ENCODE results near the gene AHRR. TPM values are rescaled to one million over a fixed set of nuclear protein-coding genes. Genes with fewer than 3 reads are reported as not detected.

Gene AHRR
- total RNA-seq, 2 experiments from 2014 or later = 20.1 to 20.7 TPM

DNA sequence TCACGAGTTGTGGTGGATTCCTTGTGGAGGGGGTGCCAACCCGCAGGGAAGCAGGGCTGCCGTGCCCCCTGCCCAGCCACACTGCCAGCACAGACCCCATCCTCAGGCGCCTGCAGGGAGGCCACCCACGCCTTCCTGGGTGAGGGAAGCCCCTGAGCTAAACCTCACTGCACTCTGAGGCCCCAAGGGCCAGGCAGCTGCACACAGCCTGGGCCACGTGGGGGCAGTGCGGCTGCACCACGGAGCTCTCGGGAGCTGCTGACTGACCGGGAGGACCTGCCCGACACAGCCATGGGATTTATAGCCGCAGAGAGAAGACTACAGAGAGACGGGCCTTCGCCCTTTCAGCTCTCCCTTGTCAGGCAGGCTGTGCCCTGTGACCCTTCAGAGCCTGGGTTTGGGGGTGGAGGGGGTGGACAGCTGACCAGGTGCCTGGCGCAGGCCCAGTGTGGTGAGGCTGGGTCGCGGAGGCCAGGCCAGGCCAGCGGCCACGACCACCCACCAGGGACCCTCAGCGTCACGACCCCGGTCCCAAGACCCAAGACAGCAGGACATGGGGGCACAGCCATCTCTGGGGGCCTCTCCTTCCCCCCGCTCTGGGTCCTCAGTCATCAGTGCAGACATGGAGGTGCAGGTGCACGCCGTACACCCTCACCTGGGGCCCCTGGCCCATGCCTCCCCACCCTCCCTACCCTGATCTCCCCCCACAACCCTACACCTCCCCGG is 4.3 kb upstream of the AHRR start:
- CTCF ChIA-PET = interaction anchor here (1.2 to 1.8 kb wide), 6 partner anchors 104 to 130 kb away, joined by 3 to 12 read pairs (median 7); partner anchors contain the start of gene EXOC3
- POLR2A ChIA-PET = no interaction called here

DNA sequence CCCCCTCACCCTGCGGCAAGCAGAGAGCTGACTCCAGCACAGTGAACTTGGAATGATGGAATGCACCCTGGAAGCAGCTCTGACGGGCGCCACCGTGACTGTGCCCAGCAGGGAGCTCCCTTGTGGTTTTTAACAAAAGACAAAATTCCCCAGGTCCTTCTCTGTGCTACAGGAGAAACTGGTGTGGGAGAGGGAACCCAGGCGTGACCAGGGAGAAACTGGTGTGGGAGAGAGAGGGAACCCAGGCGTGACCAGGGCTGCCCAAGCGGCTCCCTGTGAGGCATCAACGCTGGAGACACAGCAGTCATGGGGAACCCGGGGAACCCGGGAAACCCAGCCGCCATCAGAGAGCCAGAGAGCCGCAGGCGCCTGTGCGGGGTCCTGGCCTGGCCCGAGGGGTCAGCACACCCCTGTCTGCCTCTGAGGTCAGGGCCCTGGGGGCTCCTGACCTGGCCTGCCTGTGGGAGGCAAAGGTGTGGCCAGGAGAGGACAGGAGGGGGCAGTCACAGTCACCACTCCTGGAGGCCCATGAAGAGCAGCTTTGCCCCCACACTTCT is 3.1 kb upstream of the AHRR start:
- ChIA-PET CTCF (interaction anchor here (0.7 to 1.0 kb wide), 2 partner anchors 114 to 127 kb away, joined by 3 read pairs; no protein-coding TSS in a partner anchor), POLR2A (no interaction called here)

- POLR2A ChIA-PET = no interaction called here
- CTCF ChIA-PET = interaction anchor here (1.0 to 1.3 kb wide), 2 partner anchors 50 to 113 kb away, joined by 3 to 4 read pairs; no protein-coding TSS in a partner anchor
These were observed 2.4 kb upstream of the AHRR start for GRCh38 chr5:318931-319601.

- POLR2A ChIA-PET = interaction anchor here (1.2 kb wide), 1 partner anchor 153 kb away, joined by 6 read pairs; no protein-coding TSS in a partner anchor
- CTCF ChIA-PET = interaction anchor here (0.7 to 1.5 kb wide), 5 partner anchors 13 to 112 kb away, joined by 3 to 6 read pairs (median 3); no protein-coding TSS in a partner anchor
These were observed 837 bp upstream of the AHRR start for GRCh38 chr5:320524-321229.

DNA sequence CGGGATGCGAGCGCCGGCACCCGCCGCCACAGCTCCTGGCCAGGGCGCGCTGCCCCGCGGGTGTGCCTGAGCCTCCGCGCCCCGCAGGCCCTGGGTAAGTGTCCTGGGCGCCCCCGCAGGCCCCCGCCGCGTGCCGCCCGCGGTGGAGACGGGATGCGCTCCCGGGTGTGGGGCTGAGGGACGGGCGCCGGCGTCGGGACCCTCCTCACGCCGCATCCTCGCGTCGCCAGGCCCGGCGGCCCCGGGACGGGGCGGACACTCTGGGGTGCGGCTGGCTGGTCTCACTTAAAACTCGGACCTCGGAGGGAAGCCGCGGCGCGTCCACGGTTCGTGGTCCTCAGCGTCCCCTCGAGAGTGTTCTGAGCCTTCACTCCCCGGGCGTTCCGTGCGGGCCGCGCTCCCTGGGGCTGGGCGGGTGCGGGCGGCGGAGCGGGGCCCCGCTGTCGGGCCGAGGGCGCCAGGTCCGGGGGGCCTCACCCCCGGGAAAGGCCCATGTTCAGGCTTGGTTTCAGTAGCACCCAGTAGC is 275 bp downstream of the AHRR start:
- CTCF ChIA-PET = interaction anchor here (0.7 to 1.5 kb wide), 3 partner anchors 11 to 109 kb away, joined by 3 to 6 read pairs (median 5); no protein-coding TSS in a partner anchor
- POLR2A ChIA-PET = interaction anchor here (1.2 kb wide), 1 partner anchor 152 kb away, joined by 6 read pairs; no protein-coding TSS in a partner anchor

DNA sequence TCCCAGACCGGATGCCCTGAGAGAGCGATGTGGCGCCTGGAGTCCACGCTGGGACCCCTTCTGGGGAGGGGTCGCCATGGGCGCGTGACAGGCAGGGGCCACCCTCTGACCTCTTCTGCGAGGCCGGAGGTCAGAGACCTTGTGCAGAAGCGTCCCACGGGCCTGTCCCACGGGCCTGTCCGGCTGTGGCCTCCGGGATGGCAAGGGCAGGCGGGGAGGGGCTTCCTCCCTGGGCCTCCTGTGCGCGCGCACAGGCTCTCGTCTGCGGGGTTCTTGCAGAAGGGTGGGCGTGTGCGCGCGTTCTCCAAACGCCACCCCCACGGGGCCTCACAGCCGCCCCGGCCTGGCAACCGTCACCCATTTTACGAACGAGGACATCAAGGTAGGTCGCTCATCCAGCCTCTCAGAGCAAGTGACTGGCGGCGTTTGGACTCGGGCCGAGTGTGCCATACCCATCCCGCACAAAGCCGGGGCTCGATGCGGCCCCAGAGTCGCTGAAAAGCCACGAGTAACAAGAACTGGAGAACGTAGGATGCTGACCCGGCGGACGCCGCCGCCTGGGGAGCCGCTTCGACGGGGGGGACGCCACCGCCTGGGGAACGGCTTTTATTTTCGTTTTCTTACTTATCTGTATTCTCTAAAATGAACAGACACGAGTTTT is 897 bp downstream of the AHRR start:
- ChIA-PET POLR2A (no interaction called here), CTCF (no interaction called here)

- ChIA-PET POLR2A (no interaction called here), CTCF (no interaction called here)
These were observed 1.7 kb downstream of the AHRR start for GRCh38 chr5:322942-323879.

GRCh38 chr5:324736-325612 is 3.5 kb downstream of the AHRR start:
- ChIA-PET CTCF (no interaction called here), POLR2A (no interaction called here)

- CTCF ChIA-PET = interaction anchor here (0.6 kb wide), 1 partner anchor 119 kb away, joined by 3 read pairs; no protein-coding TSS in a partner anchor
- POLR2A ChIA-PET = no interaction called here
These were observed 4.6 kb downstream of the AHRR start for GRCh38 chr5:326109-326508.

GRCh38 chr5:329121-329735 is 7.7 kb downstream of the AHRR start:
- CTCF ChIA-PET = no interaction called here
- POLR2A ChIA-PET = no interaction called here

GRCh38 chr5:329768-330167 is 8.3 kb downstream of the AHRR start:
- ChIA-PET CTCF (no interaction called here), POLR2A (no interaction called here)

DNA sequence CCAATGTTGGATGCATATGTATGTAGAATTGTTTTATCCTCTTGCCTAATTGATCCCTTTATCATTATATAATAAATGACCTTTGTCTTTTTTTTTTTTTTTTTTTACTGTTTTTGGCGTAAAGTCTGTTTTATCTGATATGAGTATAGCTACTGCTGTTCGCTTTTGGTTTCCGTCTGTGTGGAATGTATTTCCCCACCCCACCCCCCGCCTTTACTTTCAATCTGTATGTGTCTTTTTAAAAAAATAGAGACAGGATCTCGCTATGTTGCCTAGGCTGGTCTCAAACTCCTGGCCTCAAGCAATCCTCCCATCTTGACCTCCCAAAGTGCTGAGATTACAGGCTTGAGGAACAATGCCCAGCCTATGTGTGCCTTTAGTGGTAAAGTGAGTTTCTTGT is 11.3 kb downstream of the AHRR start:
- ChIA-PET POLR2A (interaction anchor here (1.0 kb wide), 1 partner anchor 45 kb away, joined by 3 read pairs; no protein-coding TSS in a partner anchor), CTCF (interaction anchor here (1.0 kb wide), 1 partner anchor 11 kb away, joined by 5 read pairs; the partner anchor contains the start of gene AHRR)

GRCh38 chr5:333945-334344 is 12.4 kb downstream of the AHRR start:
- ChIA-PET CTCF (interaction anchor here (1.0 kb wide), 1 partner anchor 12 kb away, joined by 5 read pairs; the partner anchor contains the start of gene AHRR), POLR2A (interaction anchor here (1.9 kb wide), 1 partner anchor 10 kb away, joined by 4 read pairs; no protein-coding TSS in a partner anchor)

- ChIA-PET POLR2A (interaction anchor here (1.9 kb wide), 1 partner anchor 9 kb away, joined by 4 read pairs; no protein-coding TSS in a partner anchor), CTCF (interaction anchor here (1.2 kb wide), 1 partner anchor 14 kb away, joined by 3 read pairs; no protein-coding TSS in a partner anchor)
These were observed 13.6 kb downstream of the AHRR start for GRCh38 chr5:334903-335739.

DNA sequence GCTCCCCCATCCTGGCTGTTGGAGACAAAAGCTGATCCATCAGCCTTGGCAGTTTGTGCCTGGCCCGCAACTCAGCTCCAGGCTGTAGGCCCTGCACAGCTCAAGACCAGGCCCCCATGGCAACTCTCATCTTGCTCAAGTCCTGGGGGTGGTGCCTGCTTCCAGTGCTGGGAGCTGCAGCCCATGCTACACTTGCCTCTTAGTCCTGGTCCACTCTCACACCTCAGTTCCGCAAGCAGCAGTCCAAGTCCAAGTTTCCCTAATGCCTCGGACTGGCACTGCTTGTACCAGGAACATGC is 14.2 kb downstream of the AHRR start:
- POLR2A ChIA-PET = interaction anchor here (1.9 kb wide), 1 partner anchor 9 kb away, joined by 4 read pairs; no protein-coding TSS in a partner anchor
- CTCF ChIA-PET = interaction anchor here (1.2 kb wide), 1 partner anchor 15 kb away, joined by 3 read pairs; no protein-coding TSS in a partner anchor
